WTC11 (cell line): ENCODE data around the gene VAMP1. TPM values are rescaled to one million over a fixed set of nuclear protein-coding genes. Genes with fewer than 3 reads are reported as not detected.
"Not testable (repeated sequence)": the region's sequence is repeated elsewhere in the genome, so short reads cannot be mapped to it uniquely, and the experiment has no call there.

Source experiments
- ATAC-seq: fragments of 200-7000 bp; cut with Tn5 transposase; 2 replicates; pipeline ENCODE4 v1.10.0; 2021; ENCODE audit warnings: mild to moderate bottlenecking, moderate library complexity
- CTCF ChIA-PET: fragments of 300-600 bp; sonication (Branson Sonifier 250); formaldehyde crosslinking; loops from one replicate; lab custom pipeline; 2021; ENCODE audit warnings: antibody characterized with exemption; lab: Charles Lee
- POLR2A ChIA-PET: fragments of 350-600 bp; sonication (Branson Sonifier 250); formaldehyde crosslinking; loops from one replicate; lab custom pipeline; 2021; ENCODE audit warnings: antibody characterized with exemption; lab: Charles Lee
- DNase-seq: peaks from one replicate; pipeline ENCODE4 v3.0.0; 2021; ENCODE audit warnings: low spot score
- H3K27ac Mint-ChIP-seq: 2 replicates; pipeline ENCODE4 v1.8.0; 2021; ENCODE audit warnings: mixed read lengths
- H3K27me3 Mint-ChIP-seq: 2 replicates; pipeline ENCODE4 v1.8.0; 2021; ENCODE audit warnings: low read depth, mild to moderate bottlenecking, moderate library complexity, mixed read lengths
- H3K36me3 Mint-ChIP-seq: 2 replicates; pipeline ENCODE4 v1.8.0; 2021; ENCODE audit warnings: mixed read lengths
- H3K4me1 Mint-ChIP-seq: 2 replicates; pipeline ENCODE4 v1.8.0; 2022; ENCODE audit warnings: mixed read lengths
- H3K4me3 Mint-ChIP-seq: 2 replicates; pipeline ENCODE4 v1.8.0; 2021; ENCODE audit warnings: mild to moderate bottlenecking, moderate library complexity, mixed read lengths
- H3K9me3 Mint-ChIP-seq: 2 replicates; pipeline ENCODE4 v1.8.0; 2021; ENCODE audit warnings: mixed read lengths
- ATF2 ChIP-seq: sonication (generic); formaldehyde crosslinking; IDR thresholded peaks from 2 replicates; pipeline ENCODE4 v1.8.1; 2022; ENCODE audit warnings: low read depth, missing genetic modification reagents, borderline replicate concordance
- CDX4 ChIP-seq: fragments of 250-450 bp; sonication (Bioruptor Pico); IDR thresholded peaks from 2 replicates; pipeline ENCODE4 v1.9.0; 2021; ENCODE audit warnings: moderate library complexity, mild to moderate bottlenecking, inconsistent platforms, borderline replicate concordance
- CREB1 ChIP-seq: sonication (generic); formaldehyde crosslinking; IDR thresholded peaks from 2 replicates; pipeline ENCODE4 v1.8.0; 2023; ENCODE audit warnings: mild to moderate bottlenecking, missing genetic modification reagents
- FOXP4 ChIP-seq: sonication (generic); formaldehyde crosslinking; IDR thresholded peaks from 2 replicates; pipeline ENCODE4 v1.8.0; 2022; ENCODE audit warnings: mild to moderate bottlenecking, missing genetic modification reagents
- GRHL2 ChIP-seq: fragments of 250-450 bp; sonication (Bioruptor Pico); IDR thresholded peaks from 2 replicates; pipeline ENCODE4 v1.8.0; 2022; ENCODE audit warnings: mild to moderate bottlenecking, moderate library complexity; ENCODE audit not compliant: insufficient replicate concordance, severe bottlenecking
- JAZF1 ChIP-seq: fragments of 250-450 bp; sonication (Bioruptor Pico); IDR thresholded peaks from 2 replicates; pipeline ENCODE4 v1.9.0; 2021; ENCODE audit warnings: moderate library complexity, mild to moderate bottlenecking, inconsistent platforms
- MYBL2 ChIP-seq: sonication (generic); formaldehyde crosslinking; IDR thresholded peaks from 2 replicates; pipeline ENCODE4 v1.8.1; 2023; ENCODE audit warnings: mild to moderate bottlenecking, moderate library complexity, missing genetic modification reagents
- NFE2L1 ChIP-seq: sonication (generic); formaldehyde crosslinking; IDR thresholded peaks from 2 replicates; pipeline ENCODE4 v1.8.1; 2023; ENCODE audit warnings: missing genetic modification reagents
- PRDM15 ChIP-seq: sonication (generic); formaldehyde crosslinking; IDR thresholded peaks from 2 replicates; pipeline ENCODE4 v1.8.0; 2022; ENCODE audit warnings: missing genetic modification reagents
- SMAD3 ChIP-seq: sonication (generic); formaldehyde crosslinking; IDR thresholded peaks from 2 replicates; pipeline ENCODE4 v1.8.0; 2022; ENCODE audit warnings: missing genetic modification reagents, mild to moderate bottlenecking, borderline replicate concordance
- ZBTB21 ChIP-seq: sonication (generic); formaldehyde crosslinking; IDR thresholded peaks from 2 replicates; pipeline ENCODE4 v1.8.1; 2023; ENCODE audit warnings: mild to moderate bottlenecking, missing genetic modification reagents, borderline replicate concordance
- ZBTB43 ChIP-seq: sonication (generic); formaldehyde crosslinking; IDR thresholded peaks from 2 replicates; pipeline ENCODE4 v1.8.1; 2023; ENCODE audit warnings: mild to moderate bottlenecking, missing genetic modification reagents
- ZMAT4 ChIP-seq: fragments of 250-450 bp; sonication (Bioruptor Pico); IDR thresholded peaks from 2 replicates; pipeline ENCODE4 v1.9.0; 2021; ENCODE audit warnings: mild to moderate bottlenecking
- ZNF263 ChIP-seq: sonication (generic); formaldehyde crosslinking; IDR thresholded peaks from 2 replicates; pipeline ENCODE4 v1.8.1; 2022; ENCODE audit warnings: low read depth, mild to moderate bottlenecking, moderate library complexity, missing genetic modification reagents
- ZNF423 ChIP-seq: fragments of 250-450 bp; sonication (Bioruptor Pico); IDR thresholded peaks from 2 replicates; pipeline ENCODE4 v2.1.2; 2022; ENCODE audit warnings: mild to moderate bottlenecking, moderate library complexity
- ZNF425 ChIP-seq: fragments of 250-450 bp; sonication (Bioruptor Pico); conservative IDR thresholded peaks from 2 replicates; pipeline ENCODE4 v1.9.0; 2021; ENCODE audit warnings: mild to moderate bottlenecking
- total RNA-seq: library from RNA; stranded (reverse); gene quantifications from 3 replicates; pipeline ENCODE4 v1.2.3, GENCODE V29; 2021

VAMP1 gene
- total RNA-seq, 1 experiment from 2014 or later, result 14.3 TPM

- TF ChIP-seq ZMAT4 (no peak), MYBL2 (CRISPR knock-in tag) (no peak), NFE2L1 (CRISPR knock-in tag) (no peak)
- TF ChIP-seq, all 79 proteins: peak for 0
Observed at GRCh38 chr12:6478416-6478815, 7.9 kb upstream of the VAMP1 start (continued).

GRCh38 chr12:6477601-6478377, 7.3 kb upstream of the VAMP1 start:
- POLR2A ChIA-PET, ATAC-seq, H3K36me3 Mint-ChIP-seq, H3K4me3 Mint-ChIP-seq, H3K27ac Mint-ChIP-seq, H3K4me1 Mint-ChIP-seq, DNase-seq: not testable (repeated sequence)
- Mint-ChIP-seq H3K9me3 (peaks cover 14% of the 10 kb centered on the region), H3K27me3 (peaks cover 15% of the 10 kb centered on the region)
- CTCF ChIA-PET, result interaction anchor here (0.7 kb wide), 1 partner anchor 415 kb away, joined by 3 read pairs; no protein-coding TSS in a partner anchor

GRCh38 chr12:6476489-6476888, 6.0 kb upstream of the VAMP1 start:
- ChIA-PET CTCF (no interaction called here), POLR2A (no interaction called here)
- peaks cover 23% of the 10 kb centered on the region for H3K27me3 Mint-ChIP-seq
- H3K4me3 Mint-ChIP-seq, result no peak overlapping the region
- no peak for ATAC-seq
- no peak for DNase-seq
- H3K4me1 Mint-ChIP-seq, result 0 out of 2 replicates have a peak, but pooled peaks cover 6% of the 10 kb centered on the region
- peaks cover 6% of the 10 kb centered on the region for H3K36me3 Mint-ChIP-seq
- H3K9me3 Mint-ChIP-seq, result peaks cover 14% of the 10 kb centered on the region
- no peak overlapping the region for H3K27ac Mint-ChIP-seq
- TF ChIP-seq GRHL2 (CRISPR knock-in tag) (no peak), ZNF263 (CRISPR knock-in tag) (no peak), CDX4 (CRISPR knock-in tag) (no peak), ZNF425 (CRISPR knock-in tag) (no peak), SMAD3 (CRISPR knock-in tag) (no peak), PRDM15 (CRISPR knock-in tag) (no peak), ZBTB43 (CRISPR knock-in tag) (no peak), ZMAT4 (no peak), ZBTB21 (no peak), ATF2 (CRISPR knock-in tag) (no peak), FOXP4 (CRISPR knock-in tag) (no peak), ZNF423 (CRISPR knock-in tag) (no peak), JAZF1 (no peak), CREB1 (CRISPR knock-in tag) (no peak)
